ENCODE measurements around the gene ZSCAN5C.
"Not testable (repeated sequence)": the region's sequence is repeated elsewhere in the genome, so short reads cannot be mapped to it uniquely, and the experiment has no call there.

The ZSCAN5C gene

GRCh38 chr19:56197646-56198045 is 4.4 kb upstream of the ZSCAN5C start, which contains the start of gene ZSCAN5B:
Gene ZSCAN5B, minus strand, starts transcription at chr19:56197783. Its CDS starts 4,731 bp downstream, at chr19:56193052.
- DNase-seq = not testable (repeated sequence)

GRCh38 chr19:56199687-56200086 is 2.4 kb upstream of the ZSCAN5C start:
- DNase-seq = no peak

DNA sequence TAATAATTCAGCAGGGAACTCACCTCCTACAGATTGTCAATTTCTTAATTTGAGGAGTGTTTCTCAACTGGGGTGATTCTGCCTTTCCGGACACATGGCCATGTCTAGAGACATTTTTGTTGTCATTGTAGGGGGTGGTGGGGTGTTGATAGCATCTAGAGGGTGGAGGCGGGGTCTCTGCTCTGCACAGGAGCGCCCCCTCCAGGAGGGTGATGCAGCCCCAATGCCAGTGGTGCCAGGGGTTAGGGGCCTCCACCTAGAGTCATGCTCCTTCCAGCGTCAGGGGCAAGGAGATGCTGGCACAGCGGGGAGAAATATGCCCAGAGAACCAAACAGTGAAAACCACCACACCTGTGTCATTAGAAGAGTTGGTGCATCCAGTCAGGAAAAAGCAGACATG is 5.5 kb downstream of the ZSCAN5C start:
- not testable (repeated sequence) for DNase-seq

- no peak for DNase-seq
Measured at GRCh38 chr19:56209091-56209490, 7.0 kb downstream of the ZSCAN5C start.

GRCh38 chr19:56210036-56210435 is 8.0 kb downstream of the ZSCAN5C start:
- not testable (repeated sequence) for DNase-seq

- no peak for DNase-seq
Measured at GRCh38 chr19:56211718-56212117, 9.6 kb downstream of the ZSCAN5C start.

- DNase-seq = no peak
Measured at GRCh38 chr19:56217039-56217949, 15.2 kb downstream of the ZSCAN5C start.

- no peak for DNase-seq
Measured at GRCh38 chr19:56218961-56219360, 16.9 kb downstream of the ZSCAN5C start.

- DNase-seq = not testable (repeated sequence)
Measured at GRCh38 chr19:56221442-56221841, 19.4 kb downstream of the ZSCAN5C start.

DNA sequence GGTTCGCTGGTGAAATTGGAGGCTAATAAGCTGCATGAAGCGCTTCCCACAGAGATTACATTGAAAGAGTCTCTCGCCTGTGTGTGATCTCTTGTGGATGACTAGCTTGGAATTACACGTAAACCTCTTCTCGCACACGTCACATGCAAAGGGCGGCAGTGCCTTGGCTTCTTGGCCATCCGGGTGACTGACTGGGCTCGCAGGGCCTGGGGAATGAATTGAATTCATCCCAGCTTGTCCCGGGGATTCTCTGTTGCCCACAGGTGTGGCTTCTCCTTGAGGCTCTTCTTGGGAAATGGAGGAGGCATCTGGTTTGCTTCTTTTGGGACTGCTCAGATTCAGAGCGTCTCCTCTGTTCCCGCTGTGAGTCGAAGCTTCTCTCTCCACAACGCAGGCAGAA is 19.8 kb downstream of the ZSCAN5C start:
- no peak for DNase-seq

- DNase-seq = no peak
Measured at GRCh38 chr19:56222901-56223300, 20.8 kb downstream of the ZSCAN5C start.

GRCh38 chr19:56223481-56223880 is 21.4 kb downstream of the ZSCAN5C start:
- no peak for DNase-seq

GRCh38 chr19:56245121-56245740 is 43.2 kb downstream of the ZSCAN5C start:
- DNase-seq = no peak

DNA sequence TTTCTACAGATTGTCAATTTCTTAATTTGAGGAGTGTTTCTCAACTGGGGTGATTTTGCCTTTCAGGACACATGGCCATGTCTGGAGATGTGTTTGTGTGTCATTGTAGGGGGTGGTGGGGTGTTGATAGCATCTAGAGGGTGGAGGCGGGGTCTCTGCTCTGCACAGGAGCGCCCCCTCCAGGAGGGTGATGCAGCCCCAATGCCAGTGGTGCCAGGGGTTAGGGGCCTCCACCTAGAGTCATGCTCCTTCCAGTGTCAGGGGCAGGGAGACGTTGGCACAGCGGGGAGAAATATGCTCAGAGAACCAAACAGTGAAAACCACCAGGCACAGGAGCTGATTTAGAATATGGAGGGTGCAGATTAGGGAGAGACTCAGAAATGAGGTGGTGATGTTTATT is 43.7 kb downstream of the ZSCAN5C start:
- not testable (repeated sequence) for DNase-seq

DNA sequence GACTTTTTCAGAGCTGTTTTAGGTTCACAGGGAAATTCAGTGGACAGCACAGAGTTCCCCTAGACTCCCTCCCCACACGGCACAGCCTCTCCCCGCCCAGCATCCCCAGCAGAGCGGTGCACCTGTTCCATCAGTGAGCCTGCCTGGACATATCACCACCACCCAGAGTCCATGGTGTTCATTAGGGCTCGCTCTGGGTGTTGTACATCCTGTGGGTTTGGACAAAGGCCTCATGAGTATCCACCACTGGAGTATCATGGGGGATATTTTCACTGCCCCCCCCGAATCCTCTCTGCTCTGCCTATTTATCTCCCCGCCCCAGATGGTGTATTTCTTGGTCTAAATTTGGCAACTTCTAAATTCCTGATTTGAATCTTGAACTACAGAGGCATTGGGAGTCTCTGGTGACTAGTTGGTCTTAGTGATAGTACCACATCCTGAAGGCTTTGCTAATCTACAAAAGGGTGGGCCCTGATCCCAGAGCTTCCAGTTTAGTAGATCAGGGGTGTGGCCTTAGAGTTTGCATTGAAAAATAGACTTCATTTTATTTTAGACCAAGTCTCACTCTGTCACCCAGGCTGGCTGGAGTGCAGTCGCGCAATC is 46.8 kb downstream of the ZSCAN5C start:
- not testable (repeated sequence) for DNase-seq

DNA sequence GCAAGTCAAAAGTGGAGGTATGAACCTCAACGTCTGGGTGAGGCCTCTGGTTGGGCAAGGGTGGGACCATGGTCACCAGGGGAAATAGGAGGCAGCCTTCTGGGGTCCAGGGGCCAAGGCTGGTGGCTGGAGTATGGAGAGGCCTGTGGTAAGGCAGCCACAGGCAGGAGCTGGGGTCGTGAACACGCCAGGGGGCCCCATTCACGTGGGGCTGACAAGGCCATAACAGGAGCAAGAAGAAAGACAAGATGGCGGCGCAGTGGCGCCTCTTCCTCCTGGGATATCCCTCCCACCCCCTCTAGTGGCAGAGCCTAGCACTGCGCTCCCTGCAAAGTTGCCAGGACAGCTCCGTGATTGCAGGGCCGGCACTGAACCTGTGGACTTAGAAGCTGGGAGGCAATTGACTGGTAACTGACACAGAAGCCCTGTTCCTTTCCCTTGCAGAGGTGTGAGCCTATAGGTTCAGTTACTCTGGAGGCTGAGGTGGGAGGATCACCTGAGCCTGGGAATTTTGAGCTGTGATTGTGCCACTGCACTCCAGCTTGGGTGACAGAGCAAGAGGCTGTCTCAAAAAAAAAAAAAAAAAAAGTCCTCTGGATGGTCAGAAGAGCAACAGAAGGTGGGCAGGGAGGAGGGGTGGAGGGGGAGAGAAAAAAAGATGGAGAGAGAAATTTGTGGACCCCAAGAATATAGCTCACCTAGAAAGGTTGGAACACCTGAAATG is 50.8 kb downstream of the ZSCAN5C start:
- peak; percentile 65 for DNase-seq

- no peak for DNase-seq
Measured at GRCh38 chr19:56253737-56254136, 51.7 kb downstream of the ZSCAN5C start.

- DNase-seq = no peak
Measured at GRCh38 chr19:56258272-56258671, 56.2 kb downstream of the ZSCAN5C start.
